Caco-2 (cell line): ENCODE measurements around the gene WASHC4. TPM values are rescaled to one million over a fixed set of nuclear protein-coding genes. Genes with fewer than 3 reads are reported as not detected.

ENCODE experiments used
- BruUV-seq: library from RNA; stranded (reverse); fragments of 400-500 nt; replicated peaks from 2 replicates; lab custom pipeline; 2021; lab: Mats Ljungman, UMichigan
- CTCF ChIA-PET: fragments of 300-600 bp; sonication (Branson Sonifier 250); formaldehyde crosslinking; loops from one replicate; lab custom pipeline; 2022; ENCODE audit warnings: antibody characterized with exemption; lab: Charles Lee
- POLR2A ChIA-PET: fragments of 300-600 bp; sonication (Branson Sonifier 250); formaldehyde crosslinking; loops from one replicate; lab custom pipeline; 2022; ENCODE audit warnings: antibody characterized with exemption; lab: Charles Lee
- DNase-seq, 2 experiments: peaks; one replicate each; pipeline versions ENCODE4 v3.0.0 to v3.0.0-alpha.2; 2020 to 2022
- H3K27me3 ChIP-seq: replicated peaks from 2 replicates; pipeline ENCODE4 v1.6.0; 2011; ENCODE audit warnings: low read length; ENCODE audit not compliant: control insufficient read depth, insufficient read depth
- H3K36me3 ChIP-seq: 2 replicates; pipeline ENCODE4 v1.5.1; 2011; ENCODE audit warnings: low read length; ENCODE audit not compliant: control insufficient read depth, insufficient read depth
- H3K4me1 ChIP-seq: fragments of 250-450 bp; sonication (Bioruptor Pico); 2 replicates; pipeline ENCODE4 v1.5.1; 2020; ENCODE audit warnings: mild to moderate bottlenecking
- H3K4me3 ChIP-seq: 2 replicates; pipeline ENCODE4 v1.5.1; 2011; ENCODE audit warnings: low read depth, mild to moderate bottlenecking, control low read depth, low read length
- H3K9me3 ChIP-seq: fragments of 250-450 bp; sonication (Bioruptor Pico); 2 replicates; pipeline ENCODE4 v1.5.1; 2020; ENCODE audit warnings: mild to moderate bottlenecking, moderate library complexity
- H3K27ac Mint-ChIP-seq: one replicate; pipeline ENCODE4 v1.8.0; 2022; ENCODE audit warnings: mixed read lengths; ENCODE audit not compliant: unreplicated experiment
- H3K27me3 Mint-ChIP-seq: one replicate; pipeline ENCODE4 v1.8.0; 2022; ENCODE audit warnings: mixed read lengths; ENCODE audit not compliant: insufficient read depth, unreplicated experiment
- H3K36me3 Mint-ChIP-seq: one replicate; pipeline ENCODE4 v1.8.0; 2022; ENCODE audit warnings: mild to moderate bottlenecking, mixed read lengths; ENCODE audit not compliant: insufficient read depth, unreplicated experiment
- H3K4me1 Mint-ChIP-seq: one replicate; pipeline ENCODE4 v1.8.0; 2022; ENCODE audit warnings: low read depth, mixed read lengths; ENCODE audit not compliant: unreplicated experiment
- H3K4me3 Mint-ChIP-seq: one replicate; pipeline ENCODE4 v1.8.0; 2022; ENCODE audit warnings: mild to moderate bottlenecking, moderate library complexity, mixed read lengths; ENCODE audit not compliant: unreplicated experiment
- H3K9me3 Mint-ChIP-seq: one replicate; pipeline ENCODE4 v1.8.0; 2022; ENCODE audit warnings: mixed read lengths; ENCODE audit not compliant: unreplicated experiment
- CTCF ChIP-seq, 2 experiments: fragments of 200-600 bp in 1 of 2; IDR thresholded peaks; 1 replicate in 1 of 2; 2 replicates in 1 of 2; pipeline versions ENCODE4 v1.5.1 to v1.8.0; 2011 to 2022; ENCODE audit warnings: antibody characterized with exemption in 1 of 2, control low read depth in 1 of 2, inconsistent platforms in 1 of 2, low read depth in 1 of 2, low read length in 1 of 2, mild to moderate bottlenecking in 1 of 2, moderate library complexity in 1 of 2; ENCODE audit not compliant: insufficient read depth in 1 of 2, severe bottlenecking in 1 of 2, unreplicated experiment in 1 of 2
- intact Hi-C: fragments of 100-400 bp; cut with micrococcal nuclease; formaldehyde crosslinking; loops from one replicate; pipeline ENCODE4 v1.10.0; 2022; ENCODE audit not compliant: unreplicated experiment
- total RNA-seq: library from RNA; stranded (reverse); gene quantifications from 2 replicates; pipeline ENCODE4 v1.2.3, GENCODE V29; 2022

WASHC4 gene
- total RNA-seq, 1 experiment from 2014 or later: 41.0 TPM

DNA sequence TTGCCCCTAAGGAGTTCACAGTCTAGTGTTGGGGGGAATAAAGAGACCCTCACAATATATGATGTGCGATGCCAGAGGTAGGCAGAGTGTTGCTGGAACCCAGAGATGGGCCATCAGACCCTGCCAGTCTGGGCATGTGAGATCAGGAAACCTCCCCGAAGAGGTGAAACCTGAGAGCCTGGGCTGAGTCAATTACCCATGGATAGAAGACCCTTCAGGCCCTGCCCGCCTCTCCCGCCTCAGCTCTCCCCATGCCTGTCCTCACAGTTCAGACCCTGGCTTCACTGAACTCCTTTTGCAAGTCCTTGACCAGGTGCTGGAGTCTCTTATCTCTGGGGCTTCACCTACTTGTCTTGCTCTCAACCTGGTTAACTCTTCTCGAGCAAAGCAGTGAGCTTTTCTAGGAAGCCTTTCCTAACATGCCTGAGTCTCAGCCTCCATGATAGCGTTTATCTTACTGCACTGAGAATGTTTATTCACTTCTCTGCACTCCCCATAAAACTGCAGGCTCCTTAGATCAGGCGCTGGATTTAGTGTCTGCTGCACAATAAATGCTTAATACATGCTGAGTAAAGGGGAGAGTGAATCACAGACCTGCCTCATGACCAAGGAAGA, 42.9 kb upstream of the WASHC4 start:
- no peaks in the 10 kb centered on the region for H3K4me1 ChIP-seq
- H3K36me3 Mint-ChIP-seq: peaks cover 39% of the 10 kb centered on the region
- H3K27me3 Mint-ChIP-seq: no peaks in the 10 kb centered on the region
- peaks cover 6% of the 10 kb centered on the region for H3K4me1 Mint-ChIP-seq
- ChIA-PET POLR2A (no interaction called here), CTCF (no interaction called here)
- no peaks in the 10 kb centered on the region for H3K9me3 Mint-ChIP-seq
- no peaks in the 10 kb centered on the region for H3K36me3 ChIP-seq
- no peak for TF ChIP-seq CTCF (IDR thresholded peaks at IDR 0.05; ENCODE audit: insufficient read depth in 1 of 2, low read depth in 1 of 2, low read length in 1 of 2, severe bottlenecking in 1 of 2, unreplicated experiment in 1 of 2)
- no peak overlapping the region for H3K4me3 ChIP-seq
- no peaks in the 10 kb centered on the region for H3K9me3 ChIP-seq
- DNase-seq: no peak
- no peaks in the 10 kb centered on the region for H3K27me3 ChIP-seq
- BruUV-seq: no TSS peak
- no peak overlapping the region for H3K4me3 Mint-ChIP-seq
- H3K27ac Mint-ChIP-seq: no peak overlapping the region
- intact Hi-C loops: no loop called here

DNA sequence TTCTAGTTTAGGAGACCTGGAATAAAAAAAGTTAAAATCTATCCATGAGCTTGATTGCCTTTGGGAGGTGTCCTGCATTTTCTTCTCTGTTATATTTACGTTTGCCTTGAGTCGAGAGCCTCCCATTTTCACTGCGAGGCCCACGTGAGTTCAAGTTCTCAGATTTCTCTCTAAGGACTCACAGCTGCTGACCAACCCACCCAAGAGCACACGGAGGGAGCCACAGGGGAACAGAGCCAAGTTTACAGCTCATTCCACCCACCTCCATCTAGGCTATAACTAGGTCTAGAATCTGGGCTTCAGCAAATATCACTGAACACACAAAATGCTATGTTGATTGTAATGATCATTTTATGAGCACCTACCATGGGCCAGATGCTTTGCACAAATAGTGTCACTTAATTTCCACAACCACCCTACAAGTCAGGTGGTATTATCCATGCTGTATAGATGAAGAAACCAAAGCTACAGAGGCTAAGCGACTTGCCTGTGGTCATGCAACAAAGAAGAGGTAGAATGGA, 40.0 kb upstream of the WASHC4 start:
- no peaks in the 10 kb centered on the region for H3K27me3 Mint-ChIP-seq
- Histone ChIP-seq H3K36me3 (no peaks in the 10 kb centered on the region), H3K27me3 (no peaks in the 10 kb centered on the region), H3K4me3 (no peak overlapping the region), H3K9me3 (no peaks in the 10 kb centered on the region), H3K4me1 (no peaks in the 10 kb centered on the region)
- no peaks in the 10 kb centered on the region for H3K9me3 Mint-ChIP-seq
- H3K4me1 Mint-ChIP-seq: no peaks in the 10 kb centered on the region
- no peak for TF ChIP-seq CTCF (IDR thresholded peaks at IDR 0.05; ENCODE audit: insufficient read depth in 1 of 2, low read depth in 1 of 2, low read length in 1 of 2, severe bottlenecking in 1 of 2, unreplicated experiment in 1 of 2)
- no TSS peak for BruUV-seq
- no peak overlapping the region for H3K4me3 Mint-ChIP-seq
- intact Hi-C loops: no loop called here
- ChIA-PET POLR2A (no interaction called here), CTCF (interaction anchor here (0.7 kb wide), 1 partner anchor 326 kb away, joined by 3 read pairs; no protein-coding TSS in a partner anchor)
- H3K27ac Mint-ChIP-seq: no peak overlapping the region
- H3K36me3 Mint-ChIP-seq: peaks cover 25% of the 10 kb centered on the region
- no peak for DNase-seq

- ChIA-PET CTCF (no interaction called here), POLR2A (no interaction called here)
- H3K4me3 Mint-ChIP-seq: no peak overlapping the region
- H3K27me3 ChIP-seq: no peaks in the 10 kb centered on the region
- no TSS peak for BruUV-seq
- intact Hi-C loops: no loop called here
- H3K4me3 ChIP-seq: no peak overlapping the region
- no peak for DNase-seq
- no peak overlapping the region for H3K27ac Mint-ChIP-seq
- H3K9me3 ChIP-seq: no peaks in the 10 kb centered on the region
- no peak for TF ChIP-seq CTCF (IDR thresholded peaks at IDR 0.05; ENCODE audit: insufficient read depth in 1 of 2, low read depth in 1 of 2, low read length in 1 of 2, severe bottlenecking in 1 of 2, unreplicated experiment in 1 of 2)
- no peaks in the 10 kb centered on the region for H3K4me1 ChIP-seq
- peaks cover 9% of the 10 kb centered on the region for H3K36me3 Mint-ChIP-seq
- no peaks in the 10 kb centered on the region for H3K27me3 Mint-ChIP-seq
- H3K36me3 ChIP-seq: no peaks in the 10 kb centered on the region
- no peaks in the 10 kb centered on the region for H3K4me1 Mint-ChIP-seq
- H3K9me3 Mint-ChIP-seq: no peaks in the 10 kb centered on the region
Observed at GRCh38 chr12:105069936-105070702, 37.4 kb upstream of the WASHC4 start.
